Mesangial cell (primary cell): ENCODE data around the gene TAOK1. TPM values are rescaled to one million over a fixed set of nuclear protein-coding genes. Genes with fewer than 3 reads are reported as not detected.

Experiments used
- total RNA-seq: library from RNA; depleted of rRNA; stranded (reverse); fragments of >200 nt; gene quantifications from 2 replicates; pipeline ENCODE4 v1.2.3, GENCODE V29; 2015

The TAOK1 gene
- 26.1 and 34.4 TPM in 2 replicates for total RNA-seq

GRCh38 chr17:29389982-29390850, at the start of gene TAOK1:
TSS of gene TAOK1 (plus strand) at chr17:29390363. CDS start at chr17:29451549, 61,186 bp downstream.

GRCh38 chr17:29566473-29567303, 176.5 kb downstream of the TAOK1 start, which contains the start of gene ABHD15:
TSS of gene ABHD15 (minus strand) at chr17:29567037. CDS start at chr17:29566966, 71 bp downstream.

GRCh38 chr17:29568331-29569244, 178.4 kb downstream of the TAOK1 start, which contains the start of gene TP53I13:
TSS of gene TP53I13 (plus strand) at chr17:29568701. CDS start at chr17:29568759, 58 bp downstream.

GRCh38 chr17:29589524-29590410, 199.6 kb downstream of the TAOK1 start, which contains the start of gene GIT1:
TSS of gene GIT1 (minus strand) at chr17:29589648. CDS start at chr17:29589378, 270 bp downstream.

GRCh38 chr17:29592850-29593551, 202.8 kb downstream of the TAOK1 start, which contains the start of gene ANKRD13B:
TSS of gene ANKRD13B (plus strand) at chr17:29593132. CDS start at chr17:29593622, 490 bp downstream.

Other genes starting within 250 kb of the TAOK1 start
- gene MYO18A, start 210.0 kb upstream of the TAOK1 start, total RNA-seq, result 11.7 and 37.3 TPM in 2 replicates
- gene CRYBA1, start 143.5 kb upstream of the TAOK1 start, total RNA-seq, result not detected in 2 replicates
- 14.0 and 24.8 TPM in 2 replicates for gene NUFIP2, start 96.2 kb upstream of the TAOK1 start, total RNA-seq
- 9.0 and 11.3 TPM in 2 replicates for gene ABHD15, start 176.7 kb downstream of the TAOK1 start, total RNA-seq
- gene TP53I13, start 178.3 kb downstream of the TAOK1 start, total RNA-seq, result 71.0 and 76.8 TPM in 2 replicates
- gene GIT1, start 199.3 kb downstream of the TAOK1 start, total RNA-seq, result 50.5 and 68.3 TPM in 2 replicates
- gene ANKRD13B, start 202.8 kb downstream of the TAOK1 start, total RNA-seq, result 13.5 and 23.1 TPM in 2 replicates
- gene CORO6, start 232.5 kb downstream of the TAOK1 start, total RNA-seq, result 1.3 and 4.8 TPM in 2 replicates